Daoy (cell line): ENCODE measurements around the gene CMTM8. TPM values are rescaled to one million over a fixed set of nuclear protein-coding genes. Genes with fewer than 3 reads are reported as not detected.

Experiments
- DNase-seq: peaks from one replicate; pipeline ENCODE4 v3.0.0-alpha.2; 2015; ENCODE audit warnings: low read depth
- total RNA-seq: library from RNA; depleted of rRNA; stranded (reverse); fragments of >200 nt; shearing (Covaris generic); gene quantifications from 2 replicates; pipeline ENCODE4 v1.2.3, GENCODE V29; 2014

CMTM8 gene
- total RNA-seq, 1 experiment from 2014 or later, result 1.1 TPM

- DNase-seq, result no peak
Observed at GRCh38 chr3:32335365-32336112, 97.1 kb downstream of the CMTM8 start.

GRCh38 chr3:32336113-32336498 is 97.6 kb downstream of the CMTM8 start:
- no peak for DNase-seq

- no peak for DNase-seq
Observed at GRCh38 chr3:32337505-32337904, 99.0 kb downstream of the CMTM8 start.

- DNase-seq, result peak; percentile 27
Observed at GRCh38 chr3:32340039-32340438, 101.6 kb downstream of the CMTM8 start.

GRCh38 chr3:32340611-32341365 is 102.3 kb downstream of the CMTM8 start:
- no peak for DNase-seq

GRCh38 chr3:32347343-32348125 is 109.1 kb downstream of the CMTM8 start:
- DNase-seq, result no peak

- no peak for DNase-seq
Observed at GRCh38 chr3:32349184-32349583, 110.7 kb downstream of the CMTM8 start.

GRCh38 chr3:32352563-32352962 is 114.1 kb downstream of the CMTM8 start:
- DNase-seq, result no peak

- no peak for DNase-seq
Observed at GRCh38 chr3:32353351-32353750, 114.9 kb downstream of the CMTM8 start.

- DNase-seq, result no peak
Observed at GRCh38 chr3:32354362-32354778, 115.9 kb downstream of the CMTM8 start.

- no peak for DNase-seq
Observed at GRCh38 chr3:32355751-32356291, 117.3 kb downstream of the CMTM8 start.

- no peak for DNase-seq
Observed at GRCh38 chr3:32359766-32360492, 121.4 kb downstream of the CMTM8 start.

- DNase-seq, result no peak
Observed at GRCh38 chr3:32360493-32360827, 122.0 kb downstream of the CMTM8 start.

GRCh38 chr3:32366638-32367397 is 128.3 kb downstream of the CMTM8 start:
- DNase-seq, result peak; percentile 13

GRCh38 chr3:32367442-32367841 is 129.0 kb downstream of the CMTM8 start:
- no peak for DNase-seq

- DNase-seq, result no peak
Observed at GRCh38 chr3:32371461-32372212, 133.2 kb downstream of the CMTM8 start.

GRCh38 chr3:32372213-32372490 is 133.7 kb downstream of the CMTM8 start:
- no peak for DNase-seq

- DNase-seq, result no peak
Observed at GRCh38 chr3:32373276-32373675, 134.8 kb downstream of the CMTM8 start.

GRCh38 chr3:32373844-32374243 is 135.4 kb downstream of the CMTM8 start:
- DNase-seq, result no peak
